GM19043 (cell line): ENCODE measurements around the gene OTOP1.
"Not testable (repeated sequence)": the region's sequence is repeated elsewhere in the genome, so short reads cannot be mapped to it uniquely, and the experiment has no call there.

ENCODE experiments used
- ATAC-seq: cut with Tn5 transposase; IDR thresholded peaks from one replicate; pipeline ENCODE4 v1.9.1; 2021; ENCODE audit warnings: low read depth; ENCODE audit not compliant: unreplicated experiment

The OTOP1 gene

DNA sequence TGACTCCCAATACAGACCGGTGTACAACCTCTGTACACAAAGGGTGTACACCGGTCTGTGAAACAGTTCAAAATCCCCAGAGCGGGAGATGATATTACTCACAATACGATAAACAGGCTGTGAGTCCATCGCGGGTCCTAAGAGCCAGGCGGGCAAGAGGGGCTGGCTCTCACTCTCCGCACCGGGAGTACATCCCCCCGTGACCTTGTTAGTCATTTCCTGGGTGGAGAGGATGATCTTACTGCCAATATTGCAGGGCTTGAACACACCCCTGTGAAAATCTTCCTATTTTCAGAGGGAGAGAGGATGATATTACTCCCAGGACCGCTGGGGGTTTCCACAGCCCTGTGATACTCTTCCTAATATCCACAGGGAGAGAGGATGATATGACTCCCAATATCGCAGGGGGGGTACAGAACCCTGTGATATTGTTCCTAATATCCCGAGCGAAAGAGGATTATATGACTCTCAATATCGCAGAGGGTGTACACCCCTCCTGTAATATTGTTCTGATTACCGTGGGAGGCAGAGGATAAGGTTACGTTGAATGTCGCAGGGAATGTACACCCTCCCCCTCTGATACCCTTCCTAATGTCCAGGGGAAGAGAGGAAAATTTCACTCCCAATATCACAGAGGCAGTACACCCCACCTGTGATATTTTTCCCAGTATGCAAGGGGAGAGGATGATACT is 60.9 kb downstream of the OTOP1 start:
- ATAC-seq: not testable (repeated sequence)

DNA sequence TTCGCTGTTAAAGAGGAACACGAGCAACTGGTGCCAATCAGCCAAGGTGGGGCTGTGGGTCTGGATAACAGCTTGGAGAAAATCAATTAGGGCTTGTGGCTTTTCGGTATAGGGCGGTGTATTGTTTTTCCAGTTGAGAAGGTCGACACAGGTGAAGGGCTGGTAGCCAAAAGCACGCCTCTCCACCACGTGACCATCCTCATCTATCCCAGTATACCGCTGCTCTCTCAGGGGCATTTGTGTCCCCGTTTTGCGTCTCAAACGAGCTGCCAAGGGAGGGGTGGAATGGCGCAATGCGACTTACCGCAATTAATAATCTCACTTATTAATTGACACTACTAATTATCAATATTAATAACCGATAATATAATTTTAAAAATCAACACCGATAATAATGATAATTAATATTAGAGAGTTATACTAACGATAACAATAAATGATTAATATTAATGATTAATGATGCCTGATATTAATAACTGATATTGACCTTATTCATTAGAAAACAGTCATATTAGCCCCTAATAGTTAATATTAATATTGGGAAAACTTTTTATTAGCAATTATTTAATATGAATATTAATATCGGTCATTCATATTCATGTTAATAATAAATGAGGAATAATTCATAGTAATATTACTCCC is 62.1 kb downstream of the OTOP1 start:
- ATAC-seq: not testable (repeated sequence)

DNA sequence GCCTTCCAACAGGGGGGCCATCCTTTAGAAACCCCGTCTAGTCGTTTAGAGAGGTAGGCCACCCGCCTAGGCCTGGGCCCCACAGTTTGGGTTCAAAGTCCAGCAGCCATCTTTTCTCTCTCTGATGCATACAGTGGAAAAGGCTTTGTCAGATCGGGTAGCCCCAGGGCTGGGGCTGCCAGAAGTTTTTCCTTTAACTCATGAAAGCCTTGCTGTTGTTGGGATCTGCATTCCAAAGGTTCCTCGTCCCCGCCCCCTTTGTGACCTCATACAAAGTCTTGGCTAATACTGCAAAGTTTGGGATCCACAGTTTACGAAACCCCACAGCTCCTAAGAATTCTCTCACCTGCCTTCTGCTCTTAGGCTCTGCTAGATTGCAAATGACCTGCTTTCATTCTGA is 64.5 kb downstream of the OTOP1 start:
- not testable (repeated sequence) for ATAC-seq

- ATAC-seq: not testable (repeated sequence)
Observed at GRCh38 chr4:4160956-4161665, 65.6 kb downstream of the OTOP1 start.

DNA sequence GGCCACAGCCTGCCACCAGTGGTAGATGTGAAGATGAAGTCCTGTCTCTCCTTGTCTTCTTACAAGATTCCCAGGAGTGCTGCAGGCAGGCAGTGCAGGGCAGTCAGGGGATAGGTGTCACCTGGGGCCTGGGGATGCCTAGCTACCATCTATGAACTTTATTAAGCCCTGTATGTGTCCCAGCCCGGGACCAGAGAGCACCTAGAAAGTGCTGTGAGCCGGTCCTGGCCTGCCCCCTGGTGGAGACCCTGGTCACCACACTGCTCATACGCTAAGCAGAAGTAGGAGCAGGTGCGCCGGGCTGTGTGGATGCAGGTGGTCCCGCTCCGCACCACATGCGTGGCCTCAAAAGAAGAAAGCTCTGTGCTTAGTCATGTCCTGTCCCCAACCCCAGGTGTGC is 81.1 kb downstream of the OTOP1 start:
- ATAC-seq: not testable (repeated sequence)

DNA sequence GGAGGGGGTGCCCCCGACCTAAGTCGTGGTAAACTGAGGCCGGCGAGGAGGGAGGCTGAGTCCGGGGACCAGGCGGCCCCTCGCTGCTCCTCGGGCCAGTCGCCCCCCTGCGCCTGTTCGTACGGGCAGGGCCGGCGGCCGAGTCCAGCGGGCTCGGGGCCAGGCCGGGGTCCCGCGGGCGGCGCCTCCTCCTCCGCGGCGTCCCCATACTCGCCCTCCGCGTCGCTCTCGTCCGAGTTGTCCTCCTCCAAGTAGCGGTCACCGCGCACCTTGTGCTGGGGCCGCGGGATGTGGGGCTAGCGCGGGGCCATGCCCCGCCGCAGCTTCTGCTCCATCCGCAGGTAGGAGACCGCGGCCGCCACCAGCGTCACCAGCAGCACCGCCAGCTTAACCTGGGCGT is 83.4 kb downstream of the OTOP1 start:
- not testable (repeated sequence) for ATAC-seq

DNA sequence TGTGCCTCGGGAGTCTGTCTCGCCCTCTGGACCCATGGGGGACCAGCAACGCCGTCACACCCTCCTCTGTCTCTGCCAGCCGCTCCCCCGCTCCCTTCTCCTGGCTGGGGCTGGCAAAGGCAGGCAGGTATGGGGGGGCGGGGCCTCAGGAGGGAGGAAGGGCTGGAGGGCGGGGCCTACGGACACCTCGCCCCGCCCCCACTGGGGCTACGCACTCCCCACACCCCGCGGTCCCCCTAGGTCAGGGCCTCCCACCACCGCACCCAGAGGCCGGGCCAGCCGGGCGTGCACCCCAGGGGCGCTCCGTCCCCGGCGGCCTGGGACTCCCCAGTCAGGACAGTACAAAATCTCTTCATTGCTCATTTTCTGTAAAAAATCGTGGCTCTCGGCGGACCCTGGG is 84.0 kb downstream of the OTOP1 start:
- ATAC-seq: not testable (repeated sequence)

- not testable (repeated sequence) for ATAC-seq
Observed at GRCh38 chr4:4141186-4141585, 85.5 kb downstream of the OTOP1 start.
